A673 (cell line): ENCODE measurements around the gene IRS2. TPM values are rescaled to one million over a fixed set of nuclear protein-coding genes. Genes with fewer than 3 reads are reported as not detected.

Source experiments
- BruUV-seq: library from RNA; stranded (reverse); fragments of 400-500 nt; replicated peaks from 2 replicates; lab custom pipeline; 2021; lab: Mats Ljungman, UMichigan
- CTCF ChIA-PET: fragments of 300-600 bp; sonication (Branson Sonifier 250); formaldehyde crosslinking; loops from one replicate; lab custom pipeline; 2022; ENCODE audit warnings: antibody characterized with exemption; lab: Charles Lee
- POLR2A ChIA-PET: fragments of 300-600 bp; sonication (Branson Sonifier 250); formaldehyde crosslinking; loops from one replicate; lab custom pipeline; 2022; ENCODE audit warnings: antibody characterized with exemption; ENCODE audit not compliant: low non-redundant PET; lab: Charles Lee
- DNase-seq: peaks from one replicate; pipeline ENCODE4 v3.0.0-alpha.2; 2015; ENCODE audit warnings: low spot score
- H3K27ac ChIP-seq: fragments of 200-600 bp; sonication (generic); 2 replicates; pipeline ENCODE4 v1.5.1; 2016; ENCODE audit warnings: mixed run types, low read depth, mild to moderate bottlenecking, mixed read lengths, antibody characterized with exemption, low read length; ENCODE audit not compliant: poor library complexity, severe bottlenecking
- H3K27me3 ChIP-seq: fragments of 200-600 bp; sonication (generic); replicated peaks from 2 replicates; pipeline ENCODE4 v1.6.1; 2017; ENCODE audit warnings: mixed run types, low read depth, mild to moderate bottlenecking, mixed read lengths, antibody characterized with exemption, low read length; ENCODE audit not compliant: insufficient read depth, poor library complexity
- H3K36me3 ChIP-seq: fragments of 200-600 bp; sonication (generic); 2 replicates; pipeline ENCODE4 v1.6.1; 2016; ENCODE audit warnings: mixed run types, mild to moderate bottlenecking, mixed read lengths, antibody characterized with exemption, low read length; ENCODE audit not compliant: insufficient read depth, poor library complexity, severe bottlenecking
- H3K4me1 ChIP-seq: fragments of 200-600 bp; sonication (generic); 2 replicates; pipeline ENCODE4 v1.6.1; 2017; ENCODE audit warnings: mixed run types, mild to moderate bottlenecking, mixed read lengths, antibody characterized with exemption, low read length; ENCODE audit not compliant: insufficient read depth, poor library complexity, severe bottlenecking
- H3K4me3 ChIP-seq: fragments of 200-600 bp; sonication (generic); 2 replicates; pipeline ENCODE4 v1.5.1; 2016; ENCODE audit warnings: low read depth, mixed run types, mild to moderate bottlenecking, mixed read lengths, low read length; ENCODE audit not compliant: poor library complexity, severe bottlenecking
- H3K9me3 ChIP-seq: fragments of 200-600 bp; sonication (generic); 2 replicates; pipeline ENCODE4 v1.6.1; 2016; ENCODE audit warnings: mixed run types, low read depth, mild to moderate bottlenecking, mixed read lengths, antibody characterized with exemption, low read length; ENCODE audit not compliant: poor library complexity, severe bottlenecking
- EZH2 ChIP-seq: fragments of 200-600 bp; sonication (generic); IDR thresholded peaks from 2 replicates; pipeline ENCODE4 v1.6.1; 2017; ENCODE audit warnings: borderline replicate concordance, low read depth, mild to moderate bottlenecking, mixed read lengths, antibody characterized with exemption, low read length; ENCODE audit not compliant: poor library complexity, severe bottlenecking
- intact Hi-C: fragments of 100-400 bp; cut with micrococcal nuclease; formaldehyde crosslinking; loops from one replicate; pipeline ENCODE4 v1.10.0; 2022; ENCODE audit not compliant: unreplicated experiment
- total RNA-seq: library from RNA; stranded (reverse); gene quantifications from 2 replicates; pipeline ENCODE4 v1.2.3, GENCODE V29; 2021
- TF ChIP-seq, protein P1 (sequence below): fragments of 300-800, 200-600 bp; sonication (generic); conservative IDR thresholded peaks from 2 replicates; pipeline ENCODE4 v1.5.1; 2017; ENCODE audit warnings: low read depth, mild to moderate bottlenecking, antibody characterized with exemption, low read length, moderate library complexity, mixed read lengths

IRS2 gene
- total RNA-seq, 1 experiment from 2014 or later, result 135 TPM

DNA sequence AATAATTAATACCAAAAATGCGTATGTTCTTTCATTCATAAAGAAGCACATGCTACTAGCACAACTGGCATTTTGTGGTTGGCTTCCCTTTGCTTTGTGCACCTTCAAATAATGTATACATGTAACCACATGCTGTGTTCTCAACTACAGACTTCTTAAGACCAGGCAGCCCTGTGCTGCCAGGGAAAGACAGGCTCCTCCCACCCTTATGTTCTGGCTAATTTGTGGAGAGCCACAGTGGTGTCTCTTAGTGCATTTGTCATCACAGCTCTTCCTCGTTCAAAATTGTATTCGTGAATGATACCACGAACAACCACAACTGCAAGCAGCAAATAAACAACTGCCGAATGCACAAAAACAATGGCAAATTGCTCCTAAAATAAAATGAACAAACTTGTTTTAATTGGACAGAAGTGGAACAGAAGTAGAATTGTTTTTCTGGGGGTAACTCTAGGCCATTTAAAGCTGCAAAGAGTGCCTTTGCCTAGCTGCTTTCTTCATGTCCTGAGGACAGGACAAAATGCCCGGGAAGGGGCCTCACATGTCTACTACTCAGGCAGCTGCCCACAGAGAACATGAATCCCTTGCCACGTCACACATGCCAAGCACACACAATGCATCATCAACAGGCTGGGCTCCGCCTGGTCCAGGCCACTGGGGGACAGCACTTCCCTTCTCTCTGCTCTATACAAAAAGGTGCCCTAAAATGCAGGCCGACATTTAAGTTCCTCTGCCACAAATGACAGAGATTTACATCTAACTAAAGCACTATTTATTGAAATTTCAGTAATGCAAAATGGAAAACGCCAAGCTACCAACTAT, 21.7 kb downstream of the IRS2 start:
- TF ChIP-seq, protein P1, sequence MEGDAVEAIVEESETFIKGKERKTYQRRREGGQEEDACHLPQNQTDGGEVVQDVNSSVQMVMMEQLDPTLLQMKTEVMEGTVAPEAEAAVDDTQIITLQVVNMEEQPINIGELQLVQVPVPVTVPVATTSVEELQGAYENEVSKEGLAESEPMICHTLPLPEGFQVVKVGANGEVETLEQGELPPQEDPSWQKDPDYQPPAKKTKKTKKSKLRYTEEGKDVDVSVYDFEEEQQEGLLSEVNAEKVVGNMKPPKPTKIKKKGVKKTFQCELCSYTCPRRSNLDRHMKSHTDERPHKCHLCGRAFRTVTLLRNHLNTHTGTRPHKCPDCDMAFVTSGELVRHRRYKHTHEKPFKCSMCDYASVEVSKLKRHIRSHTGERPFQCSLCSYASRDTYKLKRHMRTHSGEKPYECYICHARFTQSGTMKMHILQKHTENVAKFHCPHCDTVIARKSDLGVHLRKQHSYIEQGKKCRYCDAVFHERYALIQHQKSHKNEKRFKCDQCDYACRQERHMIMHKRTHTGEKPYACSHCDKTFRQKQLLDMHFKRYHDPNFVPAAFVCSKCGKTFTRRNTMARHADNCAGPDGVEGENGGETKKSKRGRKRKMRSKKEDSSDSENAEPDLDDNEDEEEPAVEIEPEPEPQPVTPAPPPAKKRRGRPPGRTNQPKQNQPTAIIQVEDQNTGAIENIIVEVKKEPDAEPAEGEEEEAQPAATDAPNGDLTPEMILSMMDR, result peak; percentile 34
- no peak for TF ChIP-seq EZH2
- POLR2A ChIA-PET, result no interaction called here
- Histone ChIP-seq H3K4me3 (no peak overlapping the region), H3K27ac (peak overlapping the region; percentile 3), H3K4me1 (peaks cover 84% of the 10 kb centered on the region), H3K9me3 (no peaks in the 10 kb centered on the region), H3K27me3 (no peaks in the 10 kb centered on the region), H3K36me3 (peaks cover 62% of the 10 kb centered on the region)
- CTCF ChIA-PET, result no interaction called here
- DNase-seq, result peak; percentile 74
- intact Hi-C loops, result no loop called here
- BruUV-seq, result no TSS peak

DNA sequence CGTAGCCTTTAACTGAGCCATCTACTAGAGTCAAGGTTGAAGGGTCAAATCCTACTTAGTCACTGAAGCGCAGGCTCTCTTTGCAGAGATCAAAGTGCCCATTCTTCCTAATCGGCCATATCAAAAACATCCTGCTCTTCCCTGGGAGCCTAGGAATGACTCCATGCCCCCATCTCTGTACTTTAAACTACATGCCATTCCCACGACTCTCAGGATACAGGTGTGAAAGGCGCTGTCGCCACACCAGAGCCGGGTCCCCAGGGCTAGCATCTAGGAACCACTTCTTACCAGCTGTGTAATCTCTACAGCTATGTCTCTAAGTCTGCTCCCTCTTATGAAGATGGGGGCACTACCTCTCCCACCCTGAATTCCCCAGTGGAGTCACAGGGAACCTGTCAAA, 22.3 kb downstream of the IRS2 start:
- H3K27me3 ChIP-seq, result no peaks in the 10 kb centered on the region
- H3K27ac ChIP-seq, result no peak overlapping the region
- ChIA-PET CTCF (no interaction called here), POLR2A (no interaction called here)
- intact Hi-C loops, result no loop called here
- no peak for DNase-seq
- H3K9me3 ChIP-seq, result no peaks in the 10 kb centered on the region
- no TSS peak for BruUV-seq
- TF ChIP-seq, protein P1, result no peak
- TF ChIP-seq EZH2, result no peak
- peaks cover 83% of the 10 kb centered on the region for H3K4me1 ChIP-seq
- peaks cover 61% of the 10 kb centered on the region for H3K36me3 ChIP-seq
- no peak overlapping the region for H3K4me3 ChIP-seq

DNA sequence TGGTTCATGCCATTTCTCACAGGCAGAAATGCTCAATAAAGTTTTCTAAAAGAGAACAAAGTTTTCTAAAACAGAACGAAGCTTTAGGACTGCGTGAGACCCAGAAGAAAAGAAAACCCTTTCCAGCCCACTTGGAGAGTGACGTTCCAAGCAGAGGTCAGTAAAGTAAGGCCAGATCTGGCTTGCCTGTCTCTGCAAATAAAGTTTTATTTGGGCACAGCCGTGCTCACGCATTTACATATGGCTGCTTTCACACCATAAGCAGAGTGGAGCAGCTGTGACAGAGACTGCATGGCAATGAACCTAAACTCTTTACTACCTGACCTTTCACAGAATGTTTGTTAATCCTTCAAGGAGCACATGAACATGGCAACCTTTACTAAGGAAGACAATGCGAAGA, 23.6 kb downstream of the IRS2 start:
- no peak for DNase-seq
- no TSS peak for BruUV-seq
- Histone ChIP-seq H3K9me3 (no peaks in the 10 kb centered on the region), H3K4me3 (no peak overlapping the region), H3K4me1 (peaks cover 82% of the 10 kb centered on the region), H3K36me3 (peaks cover 61% of the 10 kb centered on the region), H3K27ac (peak overlapping the region; percentile 21), H3K27me3 (no peaks in the 10 kb centered on the region)
- intact Hi-C loops, result no loop called here
- POLR2A ChIA-PET, result no interaction called here
- no peak for TF ChIP-seq EZH2
- TF ChIP-seq, protein P1, result no peak
- CTCF ChIA-PET, result no interaction called here
